HCT116 (cell line): ENCODE data around the gene NLRC5. TPM values are rescaled to one million over a fixed set of nuclear protein-coding genes. Genes with fewer than 3 reads are reported as not detected.

Source experiments
- ATAC-seq: fragments of 200-7000 bp; cut with Tn5 transposase; 2 replicates; pipeline ENCODE4 v1.9.1; 2020; ENCODE audit warnings: mild to moderate bottlenecking, moderate library complexity
- BruUV-seq: library from RNA; stranded (reverse); fragments of 400-500 nt; replicated peaks from 2 replicates; lab custom pipeline; 2021; lab: Mats Ljungman, UMichigan
- CTCF ChIA-PET: fragments of 300-600 bp; sonication (Branson Sonifier 250); formaldehyde crosslinking; loops from one replicate; lab custom pipeline; 2021; ENCODE audit warnings: antibody characterized with exemption; lab: Charles Lee
- POLR2A ChIA-PET: fragments of 300-600, 350-600 bp; sonication (Branson Sonifier 250); formaldehyde crosslinking; loops from one replicate; lab custom pipeline; 2021; ENCODE audit warnings: antibody characterized with exemption; lab: Charles Lee
- RAD21 ChIA-PET, 2 experiments: fragments of 300-600 bp; sonication (Branson Sonifier 250); formaldehyde crosslinking; loops; one replicate each; lab custom pipeline; 2023; ENCODE audit warnings: low total read pairs in 2 of 2; ENCODE audit not compliant: uncharacterized antibody in 2 of 2, unreplicated experiment in 2 of 2, low non-redundant PET in 1 of 2; lab: Charles Lee
- DNase-seq: peaks from one replicate; pipeline ENCODE4 v3.0.0-alpha.2; 2010; ENCODE audit warnings: low read depth, low spot score
- H2AFZ ChIP-seq: fragments of 200-600 bp; shearing (Covaris generic), sonication (generic); 2 replicates; pipeline ENCODE4 v1.6.1; 2017; ENCODE audit warnings: low read depth, mixed run types, mixed read lengths, antibody characterized with exemption, low read length; ENCODE audit not compliant: poor library complexity, severe bottlenecking
- H3K27ac ChIP-seq: 2 replicates; pipeline ENCODE4 v1.5.1; 2012; ENCODE audit warnings: low read depth, low read length
- H3K27me3 ChIP-seq: fragments of 200-600 bp; sonication (generic); 2 replicates; pipeline ENCODE4 v1.6.1; 2016; ENCODE audit warnings: mixed run types, low read length, mixed read lengths; ENCODE audit not compliant: insufficient read depth
- H3K36me3 ChIP-seq, 2 experiments: fragments of 200-500 bp in 1 of 2; fragments of 200-600 bp in 1 of 2; sonication (Bioruptor generic) in 1 of 2; sonication (generic) in 1 of 2; 2 replicates each; pipeline versions ENCODE4 v1.5.1 to v1.6.1; 2014 to 2016; ENCODE audit warnings: low read length in 2 of 2, inconsistent platforms in 1 of 2, mixed read lengths in 1 of 2, mixed run types in 1 of 2; ENCODE audit not compliant: insufficient read depth in 2 of 2, control insufficient read depth in 1 of 2
- H3K4me1 ChIP-seq, 2 experiments: fragments of 200-600 bp in 1 of 2; sonication (generic) in 1 of 2; 2 replicates each; pipeline versions ENCODE4 v1.5.1 to v1.6.1; 2012 to 2017; ENCODE audit warnings: low read length in 2 of 2, inconsistent platforms in 1 of 2, mild to moderate bottlenecking in 1 of 2, mixed read lengths in 1 of 2, mixed run types in 1 of 2, moderate library complexity in 1 of 2; ENCODE audit not compliant: insufficient read depth in 2 of 2, control insufficient read depth in 1 of 2
- H3K4me2 ChIP-seq: fragments of 200-600 bp; sonication (generic); 2 replicates; pipeline ENCODE4 v1.6.1; 2017; ENCODE audit warnings: mixed run types, low read length, mixed read lengths
- H3K4me3 ChIP-seq, 2 experiments: fragments of 200-600 bp in 1 of 2; sonication (generic) in 1 of 2; replicated peaks in 1 of 2; 2 replicates each; pipeline ENCODE4 v1.5.1; 2011 to 2016; ENCODE audit warnings: low read length in 2 of 2, control low read depth in 1 of 2, low read depth in 1 of 2, mild to moderate bottlenecking in 1 of 2, mixed read lengths in 1 of 2, mixed run types in 1 of 2
- H3K79me2 ChIP-seq: fragments of 200-600 bp; sonication (generic); 2 replicates; pipeline ENCODE4 v1.6.1; 2017; ENCODE audit warnings: mild to moderate bottlenecking, mixed run types, low read length, moderate library complexity, mixed read lengths; ENCODE audit not compliant: insufficient read depth
- H3K9ac ChIP-seq: fragments of 200-600 bp; sonication (generic); 2 replicates; pipeline ENCODE4 v1.6.1; 2016; ENCODE audit warnings: low read length, mixed read lengths
- H3K9me2 ChIP-seq: fragments of 200-600 bp; sonication (generic), shearing (Covaris generic); 2 replicates; pipeline ENCODE4 v1.6.1; 2017; ENCODE audit warnings: mixed run types, mild to moderate bottlenecking, moderate library complexity; ENCODE audit not compliant: insufficient read depth
- H3K9me3 ChIP-seq, 2 experiments: fragments of 200-500 bp in 1 of 2; fragments of 200-600 bp in 1 of 2; sonication (Bioruptor generic) in 1 of 2; sonication (generic) in 1 of 2; 2 replicates each; pipeline ENCODE4 v1.6.1; 2014 to 2017; ENCODE audit warnings: low read length in 2 of 2, mixed read lengths in 2 of 2, inconsistent platforms in 1 of 2, low read depth in 1 of 2, mild to moderate bottlenecking in 1 of 2, mixed run types in 1 of 2, moderate library complexity in 1 of 2; ENCODE audit not compliant: control insufficient read depth in 1 of 2, insufficient read depth in 1 of 2
- H4K20me1 ChIP-seq: fragments of 200-600 bp; sonication (generic), shearing (Covaris generic); 2 replicates; pipeline ENCODE4 v1.6.1; 2017; ENCODE audit warnings: mixed run types, mild to moderate bottlenecking, moderate library complexity; ENCODE audit not compliant: insufficient read depth
- EZH2 ChIP-seq: fragments of 200-600 bp; sonication (generic); IDR thresholded peaks from 2 replicates; pipeline ENCODE4 v1.6.1; 2017; ENCODE audit warnings: antibody characterized with exemption, mixed run types
- JUND ChIP-seq: IDR thresholded peaks from 2 replicates; pipeline ENCODE4 v1.6.1; 2012
- RAD21 ChIP-seq: IDR thresholded peaks from 2 replicates; pipeline ENCODE4 v1.6.1; 2012; ENCODE audit warnings: low read depth, mild to moderate bottlenecking
- SIN3A ChIP-seq: IDR thresholded peaks from 2 replicates; pipeline ENCODE4 v1.6.1; 2012; ENCODE audit warnings: low read depth
- TCF7L2 ChIP-seq: IDR thresholded peaks from 2 replicates; pipeline ENCODE4 v1.7.0; 2011; ENCODE audit warnings: borderline replicate concordance, inconsistent platforms; ENCODE audit not compliant: insufficient read depth, insufficient read length; ENCODE audit errors: extremely low read depth
- YY1 ChIP-seq: IDR thresholded peaks from 2 replicates; pipeline ENCODE4 v1.6.1; 2011; ENCODE audit warnings: low read length, low read depth, moderate library complexity, mild to moderate bottlenecking; ENCODE audit not compliant: insufficient replicate concordance; ENCODE audit errors: extremely low read depth
- intact Hi-C: fragments of 100-400 bp; cut with micrococcal nuclease; formaldehyde crosslinking; loops from 2 replicates; pipeline ENCODE4 v1.10.0; 2022
- total RNA-seq: library from RNA; stranded (reverse); gene quantifications from one replicate; pipeline ENCODE4 v1.2.1, GENCODE V29; 2021; ENCODE audit not compliant: unreplicated experiment
- TF ChIP-seq, protein P1 (sequence below), 3 experiments: fragments of 200-600 bp in 1 of 3; sonication (generic) in 1 of 3; IDR thresholded peaks in 2 of 3; conservative IDR thresholded peaks in 1 of 3; 2 replicates each; pipeline ENCODE4 v1.5.1; 2012 to 2017; ENCODE audit warnings: low read depth in 2 of 3, low read length in 2 of 3, antibody characterized with exemption in 1 of 3, borderline replicate concordance in 1 of 3, control low read depth in 1 of 3, mild to moderate bottlenecking in 1 of 3, mixed read lengths in 1 of 3, mixed run types in 1 of 3, moderate library complexity in 1 of 3; ENCODE audit not compliant: insufficient read depth in 1 of 3
- TF ChIP-seq, protein P2 (sequence below): IDR thresholded peaks from 2 replicates; pipeline ENCODE4 v1.6.1; 2012
- TF ChIP-seq, protein P3 (sequence below): IDR thresholded peaks from 2 replicates; pipeline ENCODE4 v1.6.1; 2011; ENCODE audit warnings: mild to moderate bottlenecking, low read length, moderate library complexity; ENCODE audit not compliant: insufficient replicate concordance; ENCODE audit errors: extremely low read depth

The NLRC5 gene
- total RNA-seq, 1 experiment from 2014 or later: 10.4 TPM

DNA sequence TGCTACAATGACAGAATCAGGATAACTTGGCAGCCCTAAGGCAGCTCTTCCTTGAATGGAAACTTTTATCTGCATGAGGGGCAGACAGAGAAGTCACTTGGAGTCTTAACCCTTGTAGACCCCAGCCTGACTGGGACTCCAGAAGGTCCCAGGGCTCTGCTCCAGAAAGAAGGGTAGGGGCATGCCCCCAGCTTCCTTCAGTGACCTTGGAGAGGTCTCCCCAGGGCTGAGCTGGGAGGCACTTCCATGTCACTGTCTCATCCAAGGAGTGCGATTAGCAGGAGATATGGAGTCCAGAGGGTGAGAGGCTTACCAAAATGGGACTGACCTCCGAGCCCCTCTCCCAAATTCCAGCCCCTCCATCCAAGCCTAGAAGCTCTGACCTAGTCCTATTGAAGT, 3.4 kb upstream of the NLRC5 start:
- Histone ChIP-seq H3K9ac (peak overlapping the region; percentile 50; the same call in 1 of the 2 replicates), H3K79me2 (no peaks in the 10 kb centered on the region), H2AFZ (peak overlapping the region; percentile 62), H3K36me3 (no peaks in the 10 kb centered on the region), H3K9me2 (no peaks in the 10 kb centered on the region), H3K4me3 (no peak overlapping the region), H3K4me1 (peaks cover 32 to 50% of the 10 kb centered on the region in 2 experiments), H3K9me3 (no peaks in the 10 kb centered on the region), H3K27ac (peak overlapping the region; percentile 49), H4K20me1 (no peaks in the 10 kb centered on the region), H3K4me2 (peak overlapping the region; percentile 75), H3K27me3 (no peaks in the 10 kb centered on the region)
- RAD21 ChIA-PET: no interaction called here
- intact Hi-C loops: no loop called here
- ATAC-seq (peak; percentile 7; the same call in 1 of the 2 replicates), DNase-seq (no peak)
- no TSS peak for BruUV-seq
- POLR2A ChIA-PET: no interaction called here
- TF ChIP-seq, protein P1, sequence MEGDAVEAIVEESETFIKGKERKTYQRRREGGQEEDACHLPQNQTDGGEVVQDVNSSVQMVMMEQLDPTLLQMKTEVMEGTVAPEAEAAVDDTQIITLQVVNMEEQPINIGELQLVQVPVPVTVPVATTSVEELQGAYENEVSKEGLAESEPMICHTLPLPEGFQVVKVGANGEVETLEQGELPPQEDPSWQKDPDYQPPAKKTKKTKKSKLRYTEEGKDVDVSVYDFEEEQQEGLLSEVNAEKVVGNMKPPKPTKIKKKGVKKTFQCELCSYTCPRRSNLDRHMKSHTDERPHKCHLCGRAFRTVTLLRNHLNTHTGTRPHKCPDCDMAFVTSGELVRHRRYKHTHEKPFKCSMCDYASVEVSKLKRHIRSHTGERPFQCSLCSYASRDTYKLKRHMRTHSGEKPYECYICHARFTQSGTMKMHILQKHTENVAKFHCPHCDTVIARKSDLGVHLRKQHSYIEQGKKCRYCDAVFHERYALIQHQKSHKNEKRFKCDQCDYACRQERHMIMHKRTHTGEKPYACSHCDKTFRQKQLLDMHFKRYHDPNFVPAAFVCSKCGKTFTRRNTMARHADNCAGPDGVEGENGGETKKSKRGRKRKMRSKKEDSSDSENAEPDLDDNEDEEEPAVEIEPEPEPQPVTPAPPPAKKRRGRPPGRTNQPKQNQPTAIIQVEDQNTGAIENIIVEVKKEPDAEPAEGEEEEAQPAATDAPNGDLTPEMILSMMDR (IDR thresholded peaks at IDR 0.05 in 2 of 3, conservative IDR thresholded peaks at IDR 0.05 in 1 of 3; ENCODE audit: borderline replicate concordance in 1 of 3, insufficient read depth in 1 of 3, low read depth in 2 of 3, low read length in 2 of 3): no peak
- no peak for TF ChIP-seq EZH2
- CTCF ChIA-PET: no interaction called here

DNA sequence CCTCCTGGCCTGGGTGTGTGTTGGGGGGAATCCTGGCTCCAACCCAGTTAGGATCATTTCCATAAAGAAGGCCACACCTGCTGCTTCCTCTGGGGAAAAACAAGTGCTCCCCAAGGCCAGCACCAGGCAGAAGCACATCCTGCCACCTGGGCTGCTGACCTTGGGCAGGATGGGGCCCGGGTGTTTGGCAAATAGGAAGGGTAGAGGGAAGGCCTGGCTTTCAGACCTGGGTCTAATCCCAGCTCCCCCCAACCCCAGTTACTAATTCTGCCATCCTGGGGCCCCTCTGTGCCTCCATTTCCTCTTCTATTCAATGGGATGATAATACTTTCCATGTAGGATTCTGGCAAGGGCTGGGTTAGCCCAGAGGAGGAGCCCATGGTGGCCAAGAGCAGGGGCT, 3.0 kb upstream of the NLRC5 start:
- Histone ChIP-seq H2AFZ (no peak overlapping the region), H3K27me3 (no peaks in the 10 kb centered on the region), H3K9me2 (no peaks in the 10 kb centered on the region), H3K4me3 (no peak overlapping the region), H3K4me2 (0 out of 2 replicates have a peak overlapping the region, but pooled peaks have one; percentile 75), H3K27ac (no peak overlapping the region), H3K9me3 (no peaks in the 10 kb centered on the region), H3K9ac (no peak overlapping the region), H3K4me1 (peaks cover 32 to 50% of the 10 kb centered on the region in 2 experiments), H4K20me1 (no peaks in the 10 kb centered on the region), H3K79me2 (no peaks in the 10 kb centered on the region), H3K36me3 (no peaks in the 10 kb centered on the region)
- TF ChIP-seq JUND (no peak), SIN3A (no peak), YY1 (no peak), RAD21 (no peak), TCF7L2 (no peak)
- TF ChIP-seq, protein P2, sequence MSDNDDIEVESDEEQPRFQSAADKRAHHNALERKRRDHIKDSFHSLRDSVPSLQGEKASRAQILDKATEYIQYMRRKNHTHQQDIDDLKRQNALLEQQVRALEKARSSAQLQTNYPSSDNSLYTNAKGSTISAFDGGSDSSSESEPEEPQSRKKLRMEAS: no peak
- TF ChIP-seq, protein P3, sequence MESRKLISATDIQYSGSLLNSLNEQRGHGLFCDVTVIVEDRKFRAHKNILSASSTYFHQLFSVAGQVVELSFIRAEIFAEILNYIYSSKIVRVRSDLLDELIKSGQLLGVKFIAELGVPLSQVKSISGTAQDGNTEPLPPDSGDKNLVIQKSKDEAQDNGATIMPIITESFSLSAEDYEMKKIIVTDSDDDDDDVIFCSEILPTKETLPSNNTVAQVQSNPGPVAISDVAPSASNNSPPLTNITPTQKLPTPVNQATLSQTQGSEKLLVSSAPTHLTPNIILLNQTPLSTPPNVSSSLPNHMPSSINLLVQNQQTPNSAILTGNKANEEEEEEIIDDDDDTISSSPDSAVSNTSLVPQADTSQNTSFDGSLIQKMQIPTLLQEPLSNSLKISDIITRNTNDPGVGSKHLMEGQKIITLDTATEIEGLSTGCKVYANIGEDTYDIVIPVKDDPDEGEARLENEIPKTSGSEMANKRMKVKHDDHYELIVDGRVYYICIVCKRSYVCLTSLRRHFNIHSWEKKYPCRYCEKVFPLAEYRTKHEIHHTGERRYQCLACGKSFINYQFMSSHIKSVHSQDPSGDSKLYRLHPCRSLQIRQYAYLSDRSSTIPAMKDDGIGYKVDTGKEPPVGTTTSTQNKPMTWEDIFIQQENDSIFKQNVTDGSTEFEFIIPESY: no peak
- TF ChIP-seq, protein P1 (IDR thresholded peaks at IDR 0.05 in 2 of 3, conservative IDR thresholded peaks at IDR 0.05 in 1 of 3; ENCODE audit: borderline replicate concordance in 1 of 3, insufficient read depth in 1 of 3, low read depth in 2 of 3, low read length in 2 of 3): no peak
- DNase-seq (no peak), ATAC-seq (no peak)
- ChIA-PET RAD21 (no interaction called here), CTCF (no interaction called here), POLR2A (no interaction called here)
- no TSS peak for BruUV-seq
- intact Hi-C loops: no loop called here
